Posterior vena cava (tissue), 2 donors: Measurements from ENCODE around the gene IPMK. TPM values are rescaled to one million over a fixed set of nuclear protein-coding genes. Genes with fewer than 3 reads are reported as not detected.
"Not testable (repeated sequence)": the region's sequence is repeated elsewhere in the genome, so short reads cannot be mapped to it uniquely, and the experiment has no call there.

Experiments
- DNase-seq: peaks from one replicate; pipeline ENCODE4 v3.0.0-alpha.2; 2020; ENCODE audit warnings: low spot score
- intact Hi-C, 2 donors: fragments of 100-400 bp; cut with DNase I; formaldehyde crosslinking; loops; one replicate each; pipeline versions ENCODE4 v1.14.1 to v1.14.2; 2022 to 2023
- total RNA-seq, 2 donors: library from RNA; stranded (reverse); fragmentation: NEBNext Ultra II Directional; extraction: Animal tissue kit (Norgen Biotek cat#: 25700); gene quantifications; one replicate each; pipeline ENCODE4 v1.2.1, GENCODE V29; 2021
- donor health status: DM: yes; HTN: yes; CAD: no.
- donor health status: DM: yes; HTN: yes; CAD: no.

The IPMK gene
- total RNA-seq, 2 donors from 2014 or later, result 5.0 to 5.4 TPM

DNA sequence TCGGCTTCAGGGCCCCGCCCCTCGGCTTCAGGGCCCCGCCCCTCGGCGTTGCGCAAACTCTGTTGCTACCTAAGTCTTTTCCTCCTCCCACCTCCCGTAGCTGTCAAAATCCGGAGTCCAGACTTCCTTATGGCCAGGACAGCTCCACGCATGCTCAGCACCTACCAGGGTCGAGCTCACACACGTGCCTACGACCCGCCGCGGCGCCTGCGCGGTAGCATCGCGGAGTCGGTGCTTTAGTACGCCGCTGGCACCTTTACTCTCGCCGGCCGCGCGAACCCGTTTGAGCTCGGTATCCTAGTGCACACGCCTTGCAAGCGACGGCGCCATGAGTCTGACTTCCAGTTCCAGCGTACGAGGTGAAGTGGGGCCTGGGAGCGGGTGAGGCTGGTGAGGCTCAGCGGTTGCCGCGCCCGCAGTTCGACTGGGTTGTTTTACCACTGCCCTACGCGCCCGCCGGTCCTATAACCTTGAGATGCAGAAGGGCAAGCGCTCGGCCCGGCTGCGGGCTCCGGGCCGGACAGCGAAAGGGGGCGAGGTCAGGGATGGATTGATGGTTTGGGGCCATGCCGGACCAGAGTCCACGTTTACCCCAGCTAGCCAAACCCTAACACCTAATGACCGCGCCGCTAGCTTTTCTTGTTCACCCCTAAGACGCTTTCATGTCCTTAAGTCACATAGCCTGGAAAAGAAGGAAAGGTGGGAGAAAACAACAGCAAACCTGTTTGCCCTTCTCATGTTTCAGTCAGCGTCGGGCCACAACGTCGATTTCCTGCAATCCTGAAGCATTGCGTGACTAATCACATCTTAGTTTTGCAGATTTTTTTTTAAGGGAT, 1.5 kb upstream of the IPMK start, which contains the start of gene CISD1:
CISD1 (plus strand) TSS at position 217 of the 836 bp plus-strand sequence; CDS start at position 329, 112 bp downstream.
- intact Hi-C loops, result no loop called here
- peak; percentile 98 for DNase-seq

GRCh38 chr10:58268454-58268945, 806 bp upstream of the IPMK start:
- no peak for DNase-seq
- intact Hi-C loops, result no loop called here

- peak; percentile 86 for DNase-seq
- intact Hi-C loops, result no loop called here
Observed at GRCh38 chr10:58266826-58267712, 625 bp downstream of the IPMK start.

- intact Hi-C loops, result no loop called here
- DNase-seq, result no peak
Observed at GRCh38 chr10:58266003-58266825, 1.5 kb downstream of the IPMK start.

- no peak for DNase-seq
- intact Hi-C loops, result no loop called here
Observed at GRCh38 chr10:58265249-58265648, 2.4 kb downstream of the IPMK start.

- no peak for DNase-seq
- intact Hi-C loops, result no loop called here
Observed at GRCh38 chr10:58264780-58265179, 2.9 kb downstream of the IPMK start.

- no peak for DNase-seq
- intact Hi-C loops, result no loop called here
Observed at GRCh38 chr10:58262766-58263165, 4.9 kb downstream of the IPMK start.

GRCh38 chr10:58260334-58260733, 7.4 kb downstream of the IPMK start:
- intact Hi-C loops, result no loop called here

DNA sequence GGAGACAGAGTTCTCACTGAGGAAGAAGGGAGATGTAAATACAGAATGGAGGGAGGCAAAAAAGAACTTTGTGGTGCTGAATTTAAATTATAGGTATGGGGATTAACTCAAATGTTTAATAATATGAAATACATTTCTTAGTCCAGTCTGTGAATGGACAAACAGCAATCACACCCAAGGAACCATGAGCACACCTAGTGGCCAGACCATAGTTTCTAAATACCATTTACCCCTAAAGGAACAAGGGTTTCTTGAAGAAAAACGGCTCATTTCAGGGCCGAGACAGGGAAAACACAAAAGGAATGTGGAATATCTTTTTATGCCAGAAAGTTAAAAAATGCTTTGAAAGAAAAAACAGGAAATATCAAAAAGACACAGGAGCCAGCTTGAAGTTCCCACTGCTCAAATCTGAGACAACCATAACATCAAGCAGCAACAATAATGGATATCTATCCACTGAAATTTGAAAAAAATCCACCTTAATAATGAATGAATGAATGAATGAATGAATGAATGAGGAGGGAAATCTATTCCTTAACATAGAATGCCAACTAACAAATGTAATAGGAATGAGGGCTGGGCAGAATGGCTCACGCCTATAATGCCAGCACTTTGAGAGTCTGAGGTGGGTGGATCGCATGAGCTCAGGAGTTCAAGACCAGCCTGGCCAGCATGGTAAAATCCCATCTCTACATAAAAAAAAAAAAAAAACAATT, 8.6 kb downstream of the IPMK start:
- intact Hi-C loops, result no loop called here
- DNase-seq, result no peak

More at GRCh38 chr10:58260334-58260733, 7.4 kb downstream of the IPMK start:
- DNase-seq, result no peak

DNA sequence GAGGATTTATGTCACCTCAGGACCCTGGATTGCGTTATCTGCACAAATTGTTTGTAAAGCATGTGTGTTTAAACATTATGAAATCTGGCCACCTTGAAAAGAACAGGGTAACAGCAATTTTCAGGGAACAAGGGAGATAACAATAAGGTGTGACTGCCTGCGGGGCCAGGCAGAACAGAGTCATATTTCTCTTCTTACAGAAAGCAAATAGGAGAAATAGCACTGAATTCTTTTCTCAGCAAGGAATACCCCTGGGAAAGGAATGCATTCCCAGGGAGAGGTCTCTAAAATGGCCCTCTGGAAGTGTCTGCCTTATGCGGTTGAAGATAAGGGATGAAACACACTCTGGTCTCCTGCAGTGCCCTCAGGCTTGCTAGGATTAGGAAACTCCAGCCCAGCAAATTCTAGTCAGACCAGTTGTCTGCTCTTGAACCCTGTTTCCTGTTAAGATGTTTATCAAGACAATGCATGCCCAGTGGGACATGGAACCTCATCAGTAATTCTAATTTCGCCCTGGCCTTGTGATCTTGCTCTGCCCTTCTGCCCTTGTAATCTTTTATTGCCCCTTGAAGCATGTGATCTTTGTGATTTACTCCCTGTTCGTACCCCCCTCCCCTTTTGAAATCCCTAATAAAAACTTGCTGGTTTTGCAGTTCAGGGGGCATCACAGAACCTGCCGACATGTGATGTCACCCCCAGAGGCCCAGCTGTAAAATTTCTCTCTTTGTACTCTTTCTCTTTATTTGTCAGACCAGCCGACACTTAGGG, 11.5 kb downstream of the IPMK start:
- intact Hi-C loops, DNase-seq: not testable (repeated sequence)

DNA sequence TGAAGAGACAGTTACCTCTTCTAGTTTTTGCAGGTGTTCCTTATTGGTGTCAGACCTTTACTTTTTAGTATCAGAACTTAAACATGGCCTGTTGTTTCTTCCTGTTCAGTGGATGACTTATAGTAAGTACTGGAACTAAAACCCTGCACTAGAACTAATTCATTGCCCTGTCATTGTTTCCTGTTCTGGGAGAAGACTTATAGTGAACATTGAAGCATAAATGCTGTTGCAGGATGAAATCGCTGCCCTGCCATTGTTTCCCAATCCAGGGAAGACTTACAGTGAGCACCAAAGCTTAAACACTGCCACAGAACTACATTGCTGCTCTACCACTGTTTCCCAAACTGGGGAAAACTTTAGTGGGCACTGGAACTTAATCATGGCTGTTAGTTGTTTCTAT, 13.1 kb downstream of the IPMK start:
- intact Hi-C loops, result no loop called here
- no peak for DNase-seq

DNA sequence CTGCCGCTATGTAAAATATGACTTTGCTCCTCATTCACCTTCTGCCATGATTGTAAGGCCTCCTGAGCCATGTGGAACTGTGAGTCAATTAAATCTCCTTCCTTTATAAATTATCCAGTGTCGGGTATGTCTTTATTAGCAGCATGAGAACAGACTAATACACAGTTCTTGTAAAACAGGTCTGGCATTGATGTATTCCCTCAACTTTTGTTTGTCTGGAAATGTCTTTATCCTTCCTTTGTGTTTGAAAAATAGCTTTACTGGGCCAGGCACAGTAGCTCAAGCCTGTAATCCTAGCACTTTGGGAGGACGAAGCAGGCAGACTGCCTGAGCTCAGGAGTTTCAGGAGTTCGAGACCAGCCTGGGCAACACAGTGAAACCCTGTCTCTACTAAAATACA, 14.5 kb downstream of the IPMK start:
- intact Hi-C loops, result no loop called here
- no peak for DNase-seq

- DNase-seq, intact Hi-C loops: not testable (repeated sequence)
Observed at GRCh38 chr10:58244666-58245065, 23.0 kb downstream of the IPMK start.

GRCh38 chr10:58244242-58244641, 23.5 kb downstream of the IPMK start:
- intact Hi-C loops, DNase-seq: not testable (repeated sequence)

DNA sequence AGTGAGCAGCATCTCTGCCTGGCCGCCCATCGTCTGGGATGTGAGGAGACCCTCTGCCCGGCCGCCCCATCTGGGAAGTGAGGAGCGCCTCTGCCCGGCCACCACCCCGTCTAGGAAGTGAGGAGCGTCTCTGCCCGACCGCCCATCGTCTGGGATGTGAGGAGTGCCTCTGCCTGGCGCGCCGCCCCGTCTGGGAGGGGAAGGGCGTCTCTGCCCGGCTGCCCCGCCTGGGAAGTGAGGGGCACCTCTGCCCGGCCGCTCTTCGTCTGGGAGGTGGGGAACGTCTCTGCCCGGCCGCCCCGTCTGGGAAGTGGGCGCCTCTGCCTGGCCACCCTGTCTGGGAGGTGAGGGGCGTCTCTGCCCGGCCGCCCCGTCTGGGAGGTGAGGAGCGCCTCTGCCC, 23.9 kb downstream of the IPMK start:
- DNase-seq, intact Hi-C loops: not testable (repeated sequence)

DNA sequence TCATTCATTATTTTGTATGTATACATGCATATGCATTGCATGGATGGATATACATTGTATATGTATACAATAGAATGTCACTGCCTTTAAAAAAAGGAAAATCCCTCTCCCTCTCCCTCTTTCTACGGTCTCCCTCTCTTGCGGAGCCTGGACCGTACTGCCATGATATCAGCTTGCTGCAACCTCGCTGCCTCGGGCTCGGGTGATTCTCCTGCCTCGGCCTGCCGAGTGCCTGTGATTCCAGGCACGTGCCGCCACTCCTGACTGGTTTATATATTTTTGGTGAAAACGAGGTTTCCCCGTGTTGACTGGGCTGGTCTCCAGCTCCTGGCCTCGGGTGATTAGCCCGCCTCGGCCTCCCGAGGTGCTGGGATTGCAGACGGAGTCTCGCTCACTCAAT, 24.4 kb downstream of the IPMK start:
- DNase-seq, result peak; percentile 54
- intact Hi-C loops, result no loop called here

GRCh38 chr10:58241346-58241745, 26.3 kb downstream of the IPMK start:
- intact Hi-C loops, result no loop called here
- DNase-seq, result no peak

DNA sequence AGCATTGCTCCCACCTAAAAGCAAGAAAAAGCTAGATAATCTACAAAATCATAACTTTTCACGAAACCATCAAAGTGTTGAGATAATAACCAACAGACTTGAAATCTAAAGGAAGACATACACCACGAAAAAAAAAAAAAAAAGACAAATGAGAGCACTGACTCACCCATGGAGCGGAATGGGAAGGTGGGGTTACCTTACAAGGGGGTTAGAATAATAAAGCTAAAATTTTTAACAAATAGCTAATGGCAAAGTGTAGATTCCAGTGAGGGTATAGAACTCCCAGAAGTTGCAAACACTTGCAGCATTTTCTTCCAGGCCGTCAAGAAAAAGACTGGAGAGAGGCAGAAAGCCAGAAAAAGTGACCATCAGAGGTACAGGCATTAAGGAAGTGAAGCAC, 27.2 kb downstream of the IPMK start:
- no peak for DNase-seq
- intact Hi-C loops, result no loop called here
